Transverse colon (tissue), 4 donors: ENCODE data around the gene CNDP1. TPM values are rescaled to one million over a fixed set of nuclear protein-coding genes. Genes with fewer than 3 reads are reported as not detected.

Experiments
- DNase-seq: peaks from one replicate; pipeline ENCODE4 v3.0.0-alpha.2; 2019
- H3K27ac ChIP-seq, 4 donors: fragments of 200-600 bp; sonication (generic); 2 replicates each; pipeline ENCODE4 v1.5.1; 2016 to 2018; ENCODE audit warnings: inconsistent platforms in 4 of 4
- H3K27me3 ChIP-seq: fragments of 200-600 bp; sonication (generic); 2 replicates; pipeline ENCODE4 v1.5.1; 2017; ENCODE audit warnings: inconsistent platforms
- H3K36me3 ChIP-seq, 4 donors: fragments of 200-600 bp; sonication (generic); 2 replicates each; pipeline ENCODE4 v1.5.1; 2017 to 2019; ENCODE audit warnings: inconsistent platforms in 4 of 4
- H3K4me1 ChIP-seq, 4 donors: fragments of 200-600 bp; sonication (generic); 2 replicates each; pipeline ENCODE4 v1.5.1; 2017 to 2020; ENCODE audit warnings: inconsistent platforms in 4 of 4
- H3K4me3 ChIP-seq, 4 donors: fragments of 200-600 bp; sonication (generic); 1 replicate in 1 of 4; 2 replicates in 3 of 4; pipeline versions ENCODE4 v1.5.1 to v1.6.1; 2017 to 2019; ENCODE audit warnings: inconsistent platforms in 4 of 4
- H3K9me3 ChIP-seq, 2 donors: fragments of 200-600 bp; sonication (generic); 2 replicates each; pipeline ENCODE4 v1.5.1; 2017 to 2019; ENCODE audit warnings: inconsistent platforms in 2 of 2
- EP300 ChIP-seq: sonication (generic); formaldehyde crosslinking; IDR thresholded peaks from one replicate; pipeline ENCODE4 v1.6.1; 2017; ENCODE audit warnings: antibody characterized with exemption, low read depth
- POLR2A ChIP-seq: fragments of 450-650 bp; IDR thresholded peaks from one replicate; pipeline ENCODE4 v1.6.1; 2016; ENCODE audit warnings: antibody characterized with exemption, mild to moderate bottlenecking, moderate library complexity
- POLR2AphosphoS5 ChIP-seq, 3 donors: sonication (generic); formaldehyde crosslinking; IDR thresholded peaks; one replicate each; pipeline ENCODE4 v1.6.1; 2016; ENCODE audit warnings: antibody characterized with exemption in 3 of 3
- WGBS, 2 donors: methylation state at CpG; one replicate each; pipeline ENCODE4 v1.1.5; 2018; ENCODE audit warnings: low coverage in 1 of 2; 5-methylcytosine and 5-hydroxymethylcytosine counted together
- in situ Hi-C, 4 donors: fragments of 200-750 bp; cut with MboI; loops; one replicate each; pipeline versions ENCODE4 v1.15.0 to v1.15.1; 2017; ENCODE audit warnings: low sequenced_read_pairs in 3 of 4, low pct_ligation_motif_present in 1 of 4, low pct_unique_long_range_greater_than_20kb in 1 of 4
- intact Hi-C: fragments of 100-400 bp; cut with DNase I; formaldehyde crosslinking; loops from one replicate; pipeline ENCODE4 v1.15.1; 2023; ENCODE audit warnings: low total_unique reads
- total RNA-seq, 4 donors: library from RNA; depleted of rRNA; stranded (reverse); fragments of >200 nt; gene quantifications; one replicate each; pipeline ENCODE4 v1.1.0, GENCODE V29; 2016
- TF ChIP-seq, protein P1 (sequence below), 5 experiments: fragments of 200-600 bp in 3 of 5; fragments of 450-650 bp in 2 of 5; sonication (generic) in 3 of 5; IDR thresholded peaks; 1 replicate in 2 of 5; 2 replicates in 3 of 5; pipeline ENCODE4 v1.5.1; 2016 to 2017; ENCODE audit warnings: antibody characterized with exemption in 5 of 5, inconsistent platforms in 3 of 5, mild to moderate bottlenecking in 2 of 5, moderate library complexity in 1 of 5

Gene CNDP1
- total RNA-seq, 4 donors from 2014 or later = not detected

DNA sequence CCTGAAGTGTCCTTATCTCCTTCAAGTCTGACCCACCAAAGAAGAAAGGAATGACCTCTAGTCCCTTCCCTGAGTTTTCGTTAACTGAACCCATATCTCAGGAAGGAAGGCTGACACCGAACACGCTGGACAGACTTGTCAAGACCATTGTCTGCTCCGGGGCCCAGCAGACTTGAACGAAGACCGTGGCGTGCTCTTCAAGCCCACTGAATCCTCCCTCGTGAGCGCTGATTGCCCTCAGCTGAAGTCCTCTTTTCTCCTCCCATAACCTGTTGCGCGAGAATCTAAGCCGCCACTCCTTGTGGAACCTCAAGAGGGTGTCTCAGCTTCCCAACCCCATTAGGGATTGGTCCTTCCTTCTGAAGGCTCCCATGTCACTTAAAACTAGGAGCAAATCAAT lies 634 bp upstream of the CNDP1 start:
- no peaks in the 10 kb centered on the region for H3K4me1 ChIP-seq
- no peaks in the 10 kb centered on the region for H3K36me3 ChIP-seq
- no peak for DNase-seq
- WGBS, 2 donors = 87 to 95% methylated on average over 3 to 12 of the region's 12 CpGs
- no peaks in the 10 kb centered on the region for H3K9me3 ChIP-seq
- intact Hi-C loops (no loop called here), in situ Hi-C loops (no loop called here)
- TF ChIP-seq, protein P1, sequence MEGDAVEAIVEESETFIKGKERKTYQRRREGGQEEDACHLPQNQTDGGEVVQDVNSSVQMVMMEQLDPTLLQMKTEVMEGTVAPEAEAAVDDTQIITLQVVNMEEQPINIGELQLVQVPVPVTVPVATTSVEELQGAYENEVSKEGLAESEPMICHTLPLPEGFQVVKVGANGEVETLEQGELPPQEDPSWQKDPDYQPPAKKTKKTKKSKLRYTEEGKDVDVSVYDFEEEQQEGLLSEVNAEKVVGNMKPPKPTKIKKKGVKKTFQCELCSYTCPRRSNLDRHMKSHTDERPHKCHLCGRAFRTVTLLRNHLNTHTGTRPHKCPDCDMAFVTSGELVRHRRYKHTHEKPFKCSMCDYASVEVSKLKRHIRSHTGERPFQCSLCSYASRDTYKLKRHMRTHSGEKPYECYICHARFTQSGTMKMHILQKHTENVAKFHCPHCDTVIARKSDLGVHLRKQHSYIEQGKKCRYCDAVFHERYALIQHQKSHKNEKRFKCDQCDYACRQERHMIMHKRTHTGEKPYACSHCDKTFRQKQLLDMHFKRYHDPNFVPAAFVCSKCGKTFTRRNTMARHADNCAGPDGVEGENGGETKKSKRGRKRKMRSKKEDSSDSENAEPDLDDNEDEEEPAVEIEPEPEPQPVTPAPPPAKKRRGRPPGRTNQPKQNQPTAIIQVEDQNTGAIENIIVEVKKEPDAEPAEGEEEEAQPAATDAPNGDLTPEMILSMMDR (IDR thresholded peaks at IDR 0.05) = no peak
- TF ChIP-seq POLR2A (no peak), POLR2AphosphoS5 (IDR thresholded peaks at IDR 0.05) (no peak), EP300 (no peak)
- H3K27me3 ChIP-seq = no peaks in the 10 kb centered on the region
- H3K27ac ChIP-seq = no peak overlapping the region
- H3K4me3 ChIP-seq = no peak overlapping the region

DNA sequence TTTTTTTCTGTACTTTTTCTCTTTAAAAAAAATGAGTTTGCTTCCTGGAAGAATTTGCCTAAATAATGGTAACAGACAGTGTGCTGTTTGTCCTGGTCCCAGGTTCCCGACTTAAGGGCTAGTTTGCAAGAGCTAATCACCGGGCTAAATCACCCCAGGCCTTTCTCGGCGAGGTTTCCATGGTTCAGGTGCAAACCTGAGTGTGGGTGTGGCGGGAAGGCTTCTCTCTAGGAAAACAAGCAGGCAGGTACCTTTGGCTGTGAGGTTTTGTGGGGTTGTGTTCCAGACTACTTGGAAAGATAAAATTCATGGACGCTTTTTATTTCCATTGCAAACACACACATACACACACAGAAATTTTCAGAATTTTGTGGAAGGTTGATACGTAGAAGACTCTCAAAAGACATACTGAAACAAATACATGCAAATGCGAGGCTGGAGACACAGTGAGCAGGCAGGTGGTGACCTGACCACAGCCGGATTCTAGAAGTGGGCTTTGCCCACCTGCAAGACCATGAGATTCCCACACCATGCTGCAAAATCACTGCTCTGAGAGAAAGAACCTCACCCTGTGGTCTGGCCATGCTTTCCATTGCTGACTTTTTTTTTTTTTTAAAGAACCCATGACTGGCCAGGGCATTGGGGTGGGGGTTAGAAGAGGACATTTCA lies 815 bp downstream of the CNDP1 start:
- Histone ChIP-seq H3K36me3 (no peaks in the 10 kb centered on the region), H3K27me3 (no peaks in the 10 kb centered on the region), H3K4me1 (no peaks in the 10 kb centered on the region), H3K4me3 (no peak overlapping the region), H3K9me3 (no peaks in the 10 kb centered on the region), H3K27ac (no peak overlapping the region)
- intact Hi-C loops (no loop called here), in situ Hi-C loops (no loop called here)
- DNase-seq = peak; percentile 30
- 60 to 76% methylated on average over 3 to 9 of the region's 9 CpGs for WGBS, 2 donors
- TF ChIP-seq, protein P1 (IDR thresholded peaks at IDR 0.05) = no peak
- TF ChIP-seq EP300 (no peak), POLR2AphosphoS5 (IDR thresholded peaks at IDR 0.05) (no peak), POLR2A (no peak)

DNA sequence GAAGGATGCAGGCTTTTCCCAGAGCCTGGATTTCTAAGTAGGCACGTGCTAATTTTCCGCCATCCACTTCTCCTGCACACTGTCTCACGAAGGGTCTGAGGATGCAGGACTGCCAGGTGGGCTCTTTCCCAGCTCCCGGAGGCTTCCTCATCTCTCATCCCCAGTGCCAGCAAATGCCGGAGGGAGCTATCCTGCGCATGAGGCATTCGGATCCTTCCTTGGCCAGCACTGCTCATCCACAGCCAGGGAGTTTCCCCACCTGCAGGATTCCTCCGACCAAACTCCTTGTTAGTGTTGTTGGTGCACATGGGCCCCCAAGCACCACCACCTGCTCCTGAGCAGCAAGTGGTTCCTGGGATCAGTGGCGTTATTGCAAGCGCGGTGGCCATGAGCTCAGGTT lies 5.0 kb downstream of the CNDP1 start:
- 93 to 100% methylated on average over 1 to 11 of the region's 11 CpGs for WGBS, 2 donors
- H3K4me3 ChIP-seq = no peak overlapping the region
- no peaks in the 10 kb centered on the region for H3K27me3 ChIP-seq
- no peaks in the 10 kb centered on the region for H3K4me1 ChIP-seq
- no peak overlapping the region for H3K27ac ChIP-seq
- in situ Hi-C loops (no loop called here), intact Hi-C loops (no loop called here)
- no peak for DNase-seq
- H3K9me3 ChIP-seq = no peaks in the 10 kb centered on the region
- no peaks in the 10 kb centered on the region for H3K36me3 ChIP-seq
- TF ChIP-seq POLR2AphosphoS5 (IDR thresholded peaks at IDR 0.05) (no peak), POLR2A (no peak), EP300 (no peak)
- TF ChIP-seq, protein P1 (IDR thresholded peaks at IDR 0.05) = no peak

DNA sequence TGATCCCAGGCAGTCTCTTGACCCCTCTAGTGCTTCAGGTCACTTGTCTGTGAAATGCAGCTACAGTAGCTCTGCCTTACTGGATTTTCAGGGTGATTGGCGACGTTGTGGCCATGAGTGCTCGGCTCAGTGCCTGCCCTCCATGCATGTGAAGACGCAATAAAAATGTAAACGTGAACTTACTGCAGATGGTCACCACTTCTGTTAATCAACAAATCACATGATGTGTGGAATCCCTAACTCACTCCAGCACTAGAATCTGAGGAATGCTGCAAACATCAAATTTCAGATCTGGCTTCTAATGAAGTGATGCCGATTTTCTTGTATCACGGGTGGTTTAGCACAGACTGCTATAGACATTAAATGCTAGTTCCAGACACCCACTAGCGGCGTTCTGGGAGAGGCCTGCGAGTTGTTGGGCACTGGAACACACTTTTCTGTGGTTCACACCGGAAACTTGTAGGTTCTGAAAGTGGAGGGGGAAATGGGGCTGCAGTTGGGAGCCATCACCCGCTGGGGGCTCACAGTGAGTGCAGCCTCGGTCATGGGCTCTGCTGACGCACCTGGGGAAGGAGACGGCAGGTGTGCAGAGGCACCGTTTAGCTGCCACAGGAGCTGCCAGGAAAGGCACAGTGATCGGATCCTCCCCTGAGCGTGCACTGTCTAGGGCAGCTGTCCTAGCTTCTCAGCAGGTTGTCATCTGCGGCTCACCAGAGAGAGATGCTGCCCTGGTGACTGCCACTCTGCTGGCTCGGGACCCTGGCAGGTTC lies 6.5 kb downstream of the CNDP1 start:
- Histone ChIP-seq H3K36me3 (no peaks in the 10 kb centered on the region), H3K4me1 (no peaks in the 10 kb centered on the region), H3K4me3 (no peak overlapping the region), H3K27me3 (no peaks in the 10 kb centered on the region), H3K27ac (no peak overlapping the region), H3K9me3 (no peaks in the 10 kb centered on the region)
- intact Hi-C loops = no loop called here
- 72% methylated on average over 20 of the region's 20 CpGs; no CpG with 5 or more reads in 1 of the 2 donors for WGBS, 2 donors
- in situ Hi-C loops = no loop called here
- DNase-seq = peak; percentile 18
- TF ChIP-seq, protein P1 (IDR thresholded peaks at IDR 0.05) = no peak
- TF ChIP-seq POLR2AphosphoS5 (IDR thresholded peaks at IDR 0.05) = no peak
- no peak for TF ChIP-seq EP300
- no peak for TF ChIP-seq POLR2A
